Measurements from ENCODE around the gene PLOD2.

DNA sequence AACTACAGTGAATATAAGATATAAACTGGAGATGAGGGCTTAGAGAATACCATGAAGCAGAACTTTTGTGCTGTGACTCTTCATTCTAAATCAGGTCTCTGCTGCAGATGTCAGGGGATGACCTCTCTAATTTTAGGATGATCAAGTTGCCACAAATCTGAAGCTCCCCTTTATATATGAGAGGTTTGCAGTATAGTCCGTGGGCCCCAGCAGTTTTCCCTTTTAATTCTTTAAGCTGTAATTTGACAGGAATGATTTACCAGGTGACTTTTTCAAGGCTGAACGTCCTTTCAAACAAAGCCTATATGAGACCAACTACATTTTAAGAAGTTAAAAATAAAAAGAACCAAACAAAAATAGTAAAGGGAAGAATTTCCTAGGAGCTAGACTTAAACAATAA is 4.9 kb upstream of the PLOD2 start:
- TF ChIP-seq POLR2A (IDR thresholded peaks at IDR 0.05): no peak
- TF ChIP-seq, protein P1, sequence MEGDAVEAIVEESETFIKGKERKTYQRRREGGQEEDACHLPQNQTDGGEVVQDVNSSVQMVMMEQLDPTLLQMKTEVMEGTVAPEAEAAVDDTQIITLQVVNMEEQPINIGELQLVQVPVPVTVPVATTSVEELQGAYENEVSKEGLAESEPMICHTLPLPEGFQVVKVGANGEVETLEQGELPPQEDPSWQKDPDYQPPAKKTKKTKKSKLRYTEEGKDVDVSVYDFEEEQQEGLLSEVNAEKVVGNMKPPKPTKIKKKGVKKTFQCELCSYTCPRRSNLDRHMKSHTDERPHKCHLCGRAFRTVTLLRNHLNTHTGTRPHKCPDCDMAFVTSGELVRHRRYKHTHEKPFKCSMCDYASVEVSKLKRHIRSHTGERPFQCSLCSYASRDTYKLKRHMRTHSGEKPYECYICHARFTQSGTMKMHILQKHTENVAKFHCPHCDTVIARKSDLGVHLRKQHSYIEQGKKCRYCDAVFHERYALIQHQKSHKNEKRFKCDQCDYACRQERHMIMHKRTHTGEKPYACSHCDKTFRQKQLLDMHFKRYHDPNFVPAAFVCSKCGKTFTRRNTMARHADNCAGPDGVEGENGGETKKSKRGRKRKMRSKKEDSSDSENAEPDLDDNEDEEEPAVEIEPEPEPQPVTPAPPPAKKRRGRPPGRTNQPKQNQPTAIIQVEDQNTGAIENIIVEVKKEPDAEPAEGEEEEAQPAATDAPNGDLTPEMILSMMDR (IDR thresholded peaks at IDR 0.05): no peak
